Bronchial epithelial cell (primary cell): ENCODE data around the gene ZFX. TPM values are rescaled to one million over a fixed set of nuclear protein-coding genes. Genes with fewer than 3 reads are reported as not detected.

ENCODE experiments used
- DNase-seq: peaks from one replicate; pipeline ENCODE4 v3.0.0-alpha.2; 2010; ENCODE audit warnings: low read depth
- FAIRE-seq: peaks from 2 replicates; lab custom pipeline; 2011; peaks lifted over from hg19 to GRCh38; lab: Jason Lieb, UNC
- H3K27me3 ChIP-seq: 2 replicates; pipeline ENCODE4 v1.5.1; 2011; ENCODE audit warnings: low read length; ENCODE audit not compliant: control insufficient read depth, insufficient read depth
- H3K36me3 ChIP-seq: 2 replicates; pipeline ENCODE4 v1.5.1; 2011; ENCODE audit warnings: low read length; ENCODE audit not compliant: control insufficient read depth, insufficient read depth
- H3K4me3 ChIP-seq: 2 replicates; pipeline ENCODE4 v1.5.1; 2011; ENCODE audit warnings: mild to moderate bottlenecking, low read depth, low read length, control low read depth
- total RNA-seq: library from RNA; depleted of rRNA; stranded (reverse); fragments of >200 nt; gene quantifications from 2 replicates; pipeline ENCODE4 v1.2.1, GENCODE V29; 2014
- TF ChIP-seq, protein P1 (sequence below): IDR thresholded peaks from 2 replicates; pipeline ENCODE4 v1.5.1; 2011; ENCODE audit warnings: mild to moderate bottlenecking, moderate library complexity, low read length, control low read depth, inconsistent platforms; ENCODE audit not compliant: insufficient read depth, severe bottlenecking

The ZFX gene
- total RNA-seq, 1 donor from 2014 or later, result 30.8 TPM

GRCh38 chrX:24167719-24168472, 18.4 kb downstream of the ZFX start:
- no peak for DNase-seq
- Histone ChIP-seq H3K27me3 (no peaks in the 10 kb centered on the region), H3K4me3 (no peak overlapping the region), H3K36me3 (no peaks in the 10 kb centered on the region)
- TF ChIP-seq, protein P1, sequence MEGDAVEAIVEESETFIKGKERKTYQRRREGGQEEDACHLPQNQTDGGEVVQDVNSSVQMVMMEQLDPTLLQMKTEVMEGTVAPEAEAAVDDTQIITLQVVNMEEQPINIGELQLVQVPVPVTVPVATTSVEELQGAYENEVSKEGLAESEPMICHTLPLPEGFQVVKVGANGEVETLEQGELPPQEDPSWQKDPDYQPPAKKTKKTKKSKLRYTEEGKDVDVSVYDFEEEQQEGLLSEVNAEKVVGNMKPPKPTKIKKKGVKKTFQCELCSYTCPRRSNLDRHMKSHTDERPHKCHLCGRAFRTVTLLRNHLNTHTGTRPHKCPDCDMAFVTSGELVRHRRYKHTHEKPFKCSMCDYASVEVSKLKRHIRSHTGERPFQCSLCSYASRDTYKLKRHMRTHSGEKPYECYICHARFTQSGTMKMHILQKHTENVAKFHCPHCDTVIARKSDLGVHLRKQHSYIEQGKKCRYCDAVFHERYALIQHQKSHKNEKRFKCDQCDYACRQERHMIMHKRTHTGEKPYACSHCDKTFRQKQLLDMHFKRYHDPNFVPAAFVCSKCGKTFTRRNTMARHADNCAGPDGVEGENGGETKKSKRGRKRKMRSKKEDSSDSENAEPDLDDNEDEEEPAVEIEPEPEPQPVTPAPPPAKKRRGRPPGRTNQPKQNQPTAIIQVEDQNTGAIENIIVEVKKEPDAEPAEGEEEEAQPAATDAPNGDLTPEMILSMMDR, result no peak
- no peak for FAIRE-seq

- TF ChIP-seq, protein P1, result no peak
- DNase-seq (no peak), FAIRE-seq (no peak)
- Histone ChIP-seq H3K27me3 (no peaks in the 10 kb centered on the region), H3K36me3 (no peaks in the 10 kb centered on the region), H3K4me3 (no peak overlapping the region)
These were observed 19.3 kb downstream of the ZFX start for GRCh38 chrX:24168807-24169206.

- FAIRE-seq, result no peak
- TF ChIP-seq, protein P1, result no peak
- DNase-seq, result no peak
- no peaks in the 10 kb centered on the region for H3K27me3 ChIP-seq
- H3K4me3 ChIP-seq, result no peak overlapping the region
- no peaks in the 10 kb centered on the region for H3K36me3 ChIP-seq
These were observed 19.7 kb downstream of the ZFX start for GRCh38 chrX:24169211-24169610.

GRCh38 chrX:24173115-24173847, 23.8 kb downstream of the ZFX start:
- TF ChIP-seq, protein P1, result no peak
- no peaks in the 10 kb centered on the region for H3K27me3 ChIP-seq
- no peak for DNase-seq
- peaks cover 3% of the 10 kb centered on the region for H3K36me3 ChIP-seq
- FAIRE-seq, result no peak
- H3K4me3 ChIP-seq, result no peak overlapping the region

DNA sequence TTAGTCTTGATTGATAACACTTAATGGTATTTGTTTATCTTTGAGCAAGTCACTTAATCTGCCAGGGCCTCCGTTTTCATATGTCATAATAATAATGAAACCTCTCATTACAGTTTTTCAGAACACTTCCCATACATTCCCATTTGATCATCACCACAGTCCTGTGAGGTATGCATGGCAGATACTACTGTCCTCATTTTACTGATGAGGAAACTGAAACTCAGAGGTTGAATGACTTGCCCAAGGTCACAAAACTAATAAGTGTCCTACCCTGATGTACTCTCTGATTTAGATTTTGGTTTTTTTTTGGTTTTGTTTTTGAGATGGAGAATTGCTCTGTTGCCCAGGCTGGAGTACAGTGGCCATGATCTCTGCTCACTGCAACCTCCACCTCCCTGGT, 25.7 kb downstream of the ZFX start:
- no peak for DNase-seq
- H3K36me3 ChIP-seq, result peaks cover 8% of the 10 kb centered on the region
- H3K27me3 ChIP-seq, result no peaks in the 10 kb centered on the region
- FAIRE-seq, result no peak
- no peak overlapping the region for H3K4me3 ChIP-seq
- TF ChIP-seq, protein P1, result no peak
